Stimulated activated naive CD8-positive, alpha-beta T cell treated with anti-CD3 and anti-CD28 coated beads, Interleukin-15, amount 100 ng/mL, for 72 hours (primary cell): ENCODE results near the gene ARHGEF17.

Source experiments
- ATAC-seq: fragments of 150-1000 bp; cut with Tn5 transposase; 2 replicates; pipeline ENCODE4 v1.10.0; 2021; ENCODE audit warnings: mild to moderate bottlenecking, moderate library complexity
- DNase-seq, 2 donors: peaks; one replicate each; pipeline ENCODE4 v3.0.0; 2021 to 2022
- H3K27ac Mint-ChIP-seq, 2 donors: one replicate each; pipeline ENCODE4 v1.8.0; 2022; ENCODE audit warnings: mild to moderate bottlenecking in 2 of 2, mixed read lengths in 2 of 2, moderate library complexity in 2 of 2
- H3K27me3 Mint-ChIP-seq: one replicate; pipeline ENCODE4 v1.8.0; 2022; ENCODE audit warnings: mixed read lengths
- H3K4me1 Mint-ChIP-seq: one replicate; pipeline ENCODE4 v1.8.0; 2022; ENCODE audit warnings: mild to moderate bottlenecking, mixed read lengths
- H3K4me3 Mint-ChIP-seq, 2 donors: one replicate each; pipeline ENCODE4 v1.8.0; 2022; ENCODE audit warnings: mild to moderate bottlenecking in 2 of 2, mixed read lengths in 2 of 2, moderate library complexity in 1 of 2
- H3K9me3 Mint-ChIP-seq, 2 donors: one replicate each; pipeline ENCODE4 v1.8.0; 2022; ENCODE audit warnings: mixed read lengths in 2 of 2

Gene ARHGEF17

GRCh38 chr11:73283276-73284000 lies 24.6 kb upstream of the ARHGEF17 start:
- DNase-seq: no peak
- peaks cover 18% of the 10 kb centered on the region for H3K4me1 Mint-ChIP-seq
- H3K4me3 Mint-ChIP-seq: no peak overlapping the region
- H3K27me3 Mint-ChIP-seq: peaks cover 21% of the 10 kb centered on the region
- no peak for ATAC-seq
- no peaks in the 10 kb centered on the region for H3K9me3 Mint-ChIP-seq
- H3K27ac Mint-ChIP-seq: peak overlapping the region; percentile 28 to 36

GRCh38 chr11:73284106-73284505 lies 24.0 kb upstream of the ARHGEF17 start:
- Mint-ChIP-seq H3K4me3 (no peak overlapping the region), H3K27ac (no peak overlapping the region), H3K4me1 (peaks cover 25% of the 10 kb centered on the region), H3K27me3 (peaks cover 21% of the 10 kb centered on the region), H3K9me3 (no peaks in the 10 kb centered on the region)
- DNase-seq (no peak), ATAC-seq (peak; percentile 10)

GRCh38 chr11:73285721-73286120 lies 22.4 kb upstream of the ARHGEF17 start:
- ATAC-seq: no peak
- peak overlapping the region in 1 of 2 donors; percentile 64 for H3K27ac Mint-ChIP-seq
- H3K4me1 Mint-ChIP-seq: peaks cover 27% of the 10 kb centered on the region
- DNase-seq: no peak
- H3K9me3 Mint-ChIP-seq: no peaks in the 10 kb centered on the region
- peaks cover 21% of the 10 kb centered on the region for H3K27me3 Mint-ChIP-seq
- no peak overlapping the region for H3K4me3 Mint-ChIP-seq

DNA sequence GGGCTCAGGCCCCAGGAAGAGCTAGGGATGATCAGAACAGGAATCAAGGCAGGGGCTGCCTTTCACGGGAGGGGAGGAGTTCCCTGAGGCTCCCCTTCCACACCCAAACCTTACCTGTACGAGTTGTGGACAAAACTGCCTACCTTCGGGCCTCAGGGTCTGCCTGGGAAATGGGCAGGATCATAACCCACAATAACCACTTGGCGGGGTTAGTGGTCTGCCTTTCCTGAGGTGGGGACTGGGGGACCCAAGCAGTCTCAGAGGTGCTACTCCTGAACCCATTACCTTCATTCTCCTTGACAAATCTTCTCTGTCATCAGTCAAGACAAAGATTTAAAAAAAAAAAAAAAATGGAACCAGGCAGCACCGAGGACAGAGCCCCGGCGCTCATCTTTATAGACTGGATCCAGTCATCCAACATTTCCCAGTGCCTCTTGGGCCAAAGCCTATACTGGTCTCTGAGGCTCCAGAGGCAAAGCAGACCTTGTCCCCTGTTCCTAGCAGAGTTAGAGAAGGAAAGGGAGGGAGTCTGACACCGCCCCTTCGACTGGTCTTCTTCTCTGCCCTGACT lies 21.8 kb upstream of the ARHGEF17 start:
- peaks cover 24% of the 10 kb centered on the region for H3K4me1 Mint-ChIP-seq
- ATAC-seq: no peak
- H3K27me3 Mint-ChIP-seq: peaks cover 21% of the 10 kb centered on the region
- H3K4me3 Mint-ChIP-seq: no peak overlapping the region
- no peak for DNase-seq
- H3K9me3 Mint-ChIP-seq: no peaks in the 10 kb centered on the region
- peak overlapping the region in 1 of 2 donors; percentile 64 for H3K27ac Mint-ChIP-seq

GRCh38 chr11:73287400-73288101 lies 20.5 kb upstream of the ARHGEF17 start:
- H3K27ac Mint-ChIP-seq: no peak overlapping the region
- peaks cover 19% of the 10 kb centered on the region for H3K4me1 Mint-ChIP-seq
- H3K27me3 Mint-ChIP-seq: peaks cover 23% of the 10 kb centered on the region
- ATAC-seq (no peak), DNase-seq (no peak)
- H3K4me3 Mint-ChIP-seq: no peak overlapping the region
- no peaks in the 10 kb centered on the region for H3K9me3 Mint-ChIP-seq

- Mint-ChIP-seq H3K4me1 (peaks cover 19% of the 10 kb centered on the region), H3K27me3 (peaks cover 21% of the 10 kb centered on the region), H3K4me3 (no peak overlapping the region), H3K27ac (no peak overlapping the region), H3K9me3 (no peaks in the 10 kb centered on the region)
- ATAC-seq: no peak
- DNase-seq: no peak
Measured at GRCh38 chr11:73288192-73288872, 19.7 kb upstream of the ARHGEF17 start.

DNA sequence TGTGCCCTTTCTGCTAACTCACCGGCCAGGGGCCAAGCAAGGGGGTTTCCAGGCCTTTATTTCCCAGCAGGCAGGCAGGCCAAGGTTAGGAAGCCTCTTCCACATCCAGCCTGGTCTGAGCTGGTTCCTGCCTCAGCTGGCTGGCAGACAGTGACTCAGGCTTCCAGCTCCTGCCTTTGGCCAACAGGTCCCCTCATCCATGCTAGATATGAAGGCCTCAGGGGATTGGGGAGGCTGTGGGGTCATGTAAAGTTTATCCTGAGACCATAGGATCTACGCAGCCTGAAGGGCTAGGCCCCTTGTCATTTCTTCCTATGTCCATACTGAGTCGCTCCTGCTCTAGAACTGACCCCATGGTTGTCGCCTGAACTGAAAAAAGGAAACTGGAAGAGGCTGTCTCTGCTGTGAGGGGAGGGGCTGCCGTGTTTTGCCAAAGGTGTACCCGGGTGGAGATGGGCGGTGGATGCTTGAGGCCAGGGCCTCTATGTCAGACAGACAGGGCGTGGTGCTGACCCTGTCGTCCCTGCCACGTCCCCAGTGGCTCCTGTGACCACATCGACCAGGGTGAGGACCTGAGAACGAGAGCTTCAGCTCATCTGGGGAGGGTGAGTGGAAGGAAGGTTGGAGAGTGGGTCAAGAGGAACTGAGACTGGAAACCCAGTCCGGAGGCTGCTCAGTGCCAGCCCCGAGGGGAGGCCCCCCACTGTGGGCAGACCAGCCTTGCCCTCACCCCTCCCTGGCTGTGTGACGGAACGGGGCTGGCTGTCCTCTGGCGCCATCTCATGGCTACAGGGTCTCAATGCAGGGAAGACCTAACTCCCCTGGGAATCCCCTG lies 19.0 kb upstream of the ARHGEF17 start:
- Mint-ChIP-seq H3K27ac (no peak overlapping the region), H3K9me3 (no peaks in the 10 kb centered on the region), H3K27me3 (peaks cover 17% of the 10 kb centered on the region), H3K4me3 (peak overlapping the region in 1 of 2 donors; percentile 23), H3K4me1 (peaks cover 19% of the 10 kb centered on the region)
- ATAC-seq: peak; percentile 81
- DNase-seq: peak; percentile 56 to 58

GRCh38 chr11:73290536-73290935 lies 17.5 kb upstream of the ARHGEF17 start:
- H3K4me3 Mint-ChIP-seq: no peak overlapping the region
- no peak for DNase-seq
- H3K27ac Mint-ChIP-seq: no peak overlapping the region
- H3K4me1 Mint-ChIP-seq: peaks cover 19% of the 10 kb centered on the region
- peaks cover 17% of the 10 kb centered on the region for H3K27me3 Mint-ChIP-seq
- ATAC-seq: no peak
- no peaks in the 10 kb centered on the region for H3K9me3 Mint-ChIP-seq

- Mint-ChIP-seq H3K27ac (peak overlapping the region in 1 of 2 donors; percentile 14), H3K9me3 (no peaks in the 10 kb centered on the region), H3K4me3 (no peak overlapping the region), H3K4me1 (peaks cover 19% of the 10 kb centered on the region), H3K27me3 (peaks cover 17% of the 10 kb centered on the region)
- DNase-seq (no peak), ATAC-seq (no peak)
Measured at GRCh38 chr11:73291196-73291595, 16.9 kb upstream of the ARHGEF17 start.

- H3K4me1 Mint-ChIP-seq: peaks cover 19% of the 10 kb centered on the region
- H3K4me3 Mint-ChIP-seq: no peak overlapping the region
- no peaks in the 10 kb centered on the region for H3K9me3 Mint-ChIP-seq
- ATAC-seq (no peak), DNase-seq (no peak)
- peaks cover 18% of the 10 kb centered on the region for H3K27me3 Mint-ChIP-seq
- no peak overlapping the region for H3K27ac Mint-ChIP-seq
Measured at GRCh38 chr11:73291781-73292524, 16.1 kb upstream of the ARHGEF17 start.

DNA sequence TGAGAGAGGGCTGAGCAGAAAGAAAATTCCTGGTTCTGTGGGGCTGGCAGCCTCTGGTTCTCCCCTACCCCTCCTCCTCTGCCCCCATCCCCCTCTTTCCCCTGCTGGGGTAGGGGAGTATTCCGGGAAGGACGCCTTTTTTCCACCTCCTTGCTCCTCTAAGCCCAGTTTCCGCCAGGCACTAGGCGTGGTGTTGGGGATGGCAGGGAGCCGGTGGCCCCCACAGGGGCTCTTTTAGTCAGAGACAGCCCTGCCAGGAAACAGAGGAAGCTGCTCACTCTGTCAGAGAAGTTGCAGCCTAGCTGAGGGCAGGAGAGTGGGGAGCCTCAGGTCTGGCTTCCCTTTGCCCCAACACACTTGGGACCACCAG lies 15.6 kb upstream of the ARHGEF17 start:
- Mint-ChIP-seq H3K4me3 (no peak overlapping the region), H3K4me1 (peaks cover 19% of the 10 kb centered on the region), H3K27me3 (peaks cover 18% of the 10 kb centered on the region), H3K27ac (no peak overlapping the region), H3K9me3 (no peaks in the 10 kb centered on the region)
- DNase-seq: no peak
- no peak for ATAC-seq

- Mint-ChIP-seq H3K27ac (no peak overlapping the region), H3K4me3 (no peak overlapping the region), H3K4me1 (peaks cover 12% of the 10 kb centered on the region), H3K27me3 (peaks cover 27% of the 10 kb centered on the region), H3K9me3 (no peaks in the 10 kb centered on the region)
- no peak for DNase-seq
- no peak for ATAC-seq
Measured at GRCh38 chr11:73293356-73293936, 14.6 kb upstream of the ARHGEF17 start.

GRCh38 chr11:73294604-73295003 lies 13.5 kb upstream of the ARHGEF17 start:
- DNase-seq (no peak), ATAC-seq (no peak)
- Mint-ChIP-seq H3K27ac (no peak overlapping the region), H3K9me3 (no peaks in the 10 kb centered on the region), H3K4me3 (no peak overlapping the region), H3K27me3 (peaks cover 29% of the 10 kb centered on the region), H3K4me1 (peaks cover under 1% of the 10 kb centered on the region)

DNA sequence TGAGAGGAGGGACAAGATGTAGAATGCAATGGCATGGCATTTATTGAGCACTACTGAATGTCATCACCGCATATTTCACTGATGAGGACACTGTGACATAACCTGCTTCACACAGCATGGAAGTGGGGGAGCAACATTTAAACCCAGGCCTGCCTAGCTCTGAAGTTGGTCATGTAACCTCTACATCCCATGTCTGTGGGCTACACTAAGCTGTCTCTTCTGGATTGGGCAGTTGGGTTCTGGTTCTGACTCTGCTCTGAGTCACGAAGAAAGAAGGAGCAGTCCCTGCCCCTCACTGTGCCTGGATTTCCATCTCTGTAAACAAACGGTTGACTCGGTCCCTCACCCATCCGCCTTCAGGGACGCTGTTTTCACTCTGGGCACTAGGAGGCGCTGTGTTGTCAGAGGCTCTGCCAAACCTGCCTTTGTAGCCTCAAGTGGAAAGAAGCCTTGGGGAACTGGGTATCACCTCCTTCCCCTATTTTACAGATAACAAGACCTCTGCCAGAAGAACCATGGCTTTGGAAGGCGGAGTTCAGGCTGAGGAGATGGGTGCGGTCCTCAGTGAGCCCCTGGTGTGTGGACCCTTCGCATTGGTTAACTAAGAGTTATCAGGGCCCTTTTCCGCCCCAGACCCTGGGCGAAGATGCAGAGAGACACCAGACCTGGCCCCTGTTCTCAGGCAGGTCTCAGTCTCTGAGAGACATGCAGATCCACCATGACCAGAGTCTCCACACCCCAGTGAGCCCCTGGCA lies 12.7 kb upstream of the ARHGEF17 start:
- ATAC-seq (peak; percentile 82), DNase-seq (peak; percentile 77 to 78)
- Mint-ChIP-seq H3K4me1 (no peaks in the 10 kb centered on the region), H3K9me3 (no peaks in the 10 kb centered on the region), H3K27me3 (peaks cover 29% of the 10 kb centered on the region), H3K4me3 (no peak overlapping the region), H3K27ac (no peak overlapping the region)
